RCC 7860 (cell line): Measurements from ENCODE around the gene MED22.
"Not testable (repeated sequence)": the region's sequence is repeated elsewhere in the genome, so short reads cannot be mapped to it uniquely, and the experiment has no call there.

Experiments used
- DNase-seq: peaks from one replicate; pipeline ENCODE4 v3.0.0-alpha.2; 2015; ENCODE audit warnings: low spot score
- FAIRE-seq: peaks from 2 replicates; lab custom pipeline; 2012; peaks lifted over from hg19 to GRCh38; lab: Jason Lieb, UNC

The MED22 gene

DNA sequence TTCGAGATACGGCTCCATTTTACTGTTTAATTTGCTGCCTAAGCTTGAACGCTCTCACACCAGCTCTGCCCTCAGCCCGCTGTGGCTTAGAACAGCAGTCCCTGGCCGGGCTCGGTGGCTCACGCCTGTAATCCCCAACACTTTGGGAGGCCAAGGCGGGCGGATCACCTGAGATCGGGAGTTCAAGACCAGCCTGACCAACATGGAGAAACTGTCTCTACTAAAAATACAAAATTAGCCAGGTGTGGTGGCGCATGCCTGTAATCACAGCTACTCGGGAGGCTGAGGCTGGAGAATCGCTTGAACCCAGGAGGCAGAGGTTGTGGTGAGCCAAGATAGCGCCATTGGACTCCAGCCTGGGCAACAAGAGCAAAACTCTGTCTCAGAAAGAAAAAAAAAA lies 29.3 kb upstream of the MED22 start:
- not testable (repeated sequence) for FAIRE-seq, DNase-seq

DNA sequence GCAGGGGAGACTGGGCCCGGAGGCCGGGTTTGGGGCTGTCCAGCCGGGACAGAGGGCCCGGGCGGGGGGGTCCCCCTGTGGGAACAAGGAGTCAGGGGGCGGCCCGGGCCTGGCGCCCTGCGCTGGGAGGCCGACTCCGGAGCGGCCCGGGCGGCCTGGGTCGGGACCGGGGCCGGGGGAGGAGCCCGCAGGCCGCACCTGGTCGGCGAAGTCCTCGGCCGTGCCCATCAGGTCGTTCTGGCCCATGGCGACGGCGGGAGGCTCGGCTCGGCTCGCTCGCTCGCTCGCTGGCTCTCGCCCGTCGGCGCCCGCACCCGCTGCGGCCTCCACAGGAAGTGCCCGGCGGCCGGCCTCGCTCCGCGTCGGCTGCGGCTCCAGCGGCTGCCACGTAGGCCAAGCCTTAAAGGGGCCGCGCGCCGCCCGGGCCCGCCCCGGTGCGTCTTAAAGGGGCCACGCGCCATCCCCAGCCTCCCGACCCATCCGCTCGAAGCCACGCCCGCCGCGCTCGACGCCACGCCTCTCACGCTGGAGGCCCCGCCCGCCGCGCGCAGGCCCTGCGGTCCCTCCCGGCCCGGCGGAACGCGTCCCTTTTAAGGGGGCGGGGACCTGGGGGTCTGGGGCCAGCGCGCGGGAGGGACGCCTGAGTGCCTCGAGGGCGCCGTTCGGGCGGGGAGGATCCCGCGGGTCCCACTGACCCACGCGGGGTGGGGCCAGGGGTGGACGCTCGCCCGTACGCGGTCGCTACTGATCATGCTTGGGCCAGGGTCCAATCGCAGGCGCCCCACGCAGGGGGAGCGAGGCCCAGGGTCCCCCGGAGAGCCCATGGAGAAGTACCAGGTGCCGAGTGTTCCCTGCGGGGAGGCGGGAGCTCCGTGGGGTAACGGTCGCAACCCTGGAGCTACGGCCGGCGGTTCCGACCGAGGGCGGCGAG lies 28.1 kb upstream of the MED22 start, which contains the start of the genes STKLD1 and SURF4:
STKLD1 (plus strand) TSS at position 643 of the 931 bp plus-strand sequence; CDS start at position 751, 108 bp downstream.
SURF4 (minus strand) TSS at position 337 of the 931 bp plus-strand sequence; CDS start at position 246, 91 bp downstream.
- DNase-seq: peak; percentile 86
- FAIRE-seq: no peak

DNA sequence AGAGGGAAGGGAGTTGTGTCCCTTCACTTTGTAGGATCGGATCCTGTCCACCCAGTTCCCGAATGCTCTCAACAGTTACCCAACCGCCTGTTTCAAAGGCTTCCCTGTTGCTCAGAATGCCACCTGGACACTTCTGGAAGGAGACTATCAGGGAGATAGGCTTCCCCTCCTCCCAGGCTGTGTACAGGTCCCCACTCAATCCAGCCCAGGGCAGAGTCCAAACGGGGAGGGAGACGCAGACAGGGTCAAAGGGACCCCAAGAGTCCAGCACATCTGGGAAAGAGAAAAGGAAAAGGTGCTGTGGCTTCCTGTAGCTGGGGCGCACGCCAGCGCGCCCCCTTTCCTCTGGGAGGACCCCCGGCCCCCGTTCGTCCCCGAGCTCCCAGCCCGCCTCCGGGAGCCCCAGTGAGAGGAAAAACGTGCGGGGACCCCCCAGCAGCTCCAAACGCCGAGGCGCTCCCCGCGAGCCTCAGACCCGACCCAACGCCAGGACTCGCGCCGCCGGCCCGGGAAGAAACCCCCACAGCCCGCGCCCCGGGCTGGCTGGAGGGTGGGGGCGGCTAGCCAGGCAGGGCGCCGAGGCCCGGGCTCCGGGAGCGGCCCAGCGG lies 27.3 kb upstream of the MED22 start:
- FAIRE-seq: no peak
- DNase-seq: peak; percentile 25

DNA sequence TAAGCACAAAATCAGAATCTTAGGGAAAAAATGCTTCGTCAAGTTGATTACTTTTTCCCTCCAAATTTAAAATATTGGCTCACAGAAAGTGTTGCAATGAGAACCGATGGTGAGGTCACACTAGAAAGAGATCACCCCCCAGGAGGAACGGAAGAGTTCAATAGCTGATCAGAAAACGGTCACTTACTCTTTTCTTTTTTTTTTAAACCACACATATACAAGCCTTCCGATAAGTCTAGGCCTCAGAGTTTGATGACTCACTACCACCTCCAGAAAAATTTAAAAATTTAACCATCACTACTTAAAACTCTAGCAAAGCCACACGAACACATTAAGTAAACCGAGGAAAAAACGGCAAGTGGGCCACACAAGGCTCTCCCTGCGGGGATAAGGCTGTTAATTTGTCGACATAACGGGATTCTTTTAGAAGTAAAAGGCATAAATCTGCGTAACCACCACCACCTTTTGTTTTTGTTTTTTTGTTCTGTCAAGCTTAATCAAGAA lies 26.7 kb upstream of the MED22 start:
- peak; percentile 23 for FAIRE-seq

DNA sequence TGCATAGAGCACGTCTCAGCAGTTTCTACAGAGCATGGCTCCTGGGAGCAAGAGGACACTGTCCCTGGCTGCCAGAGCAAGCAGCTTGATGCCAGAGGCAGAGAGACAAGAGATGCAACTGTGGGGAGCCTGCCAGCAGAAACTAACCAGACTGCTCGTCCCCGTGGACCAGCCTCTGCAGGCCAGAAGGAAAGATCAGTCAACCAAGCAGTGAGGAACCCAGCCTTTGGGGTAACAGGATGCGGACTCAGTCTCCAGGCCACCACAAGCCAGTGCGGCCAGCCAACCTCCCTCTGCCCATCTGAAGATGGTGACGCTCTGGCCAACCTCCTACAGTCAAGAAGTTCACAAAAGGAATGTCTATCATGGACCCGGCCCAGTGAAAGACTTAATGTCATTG lies 24.2 kb upstream of the MED22 start:
- DNase-seq (no peak), FAIRE-seq (no peak)

More for the DNA sequence above, 26.7 kb upstream of the MED22 start:
- DNase-seq: peak; percentile 40

DNA sequence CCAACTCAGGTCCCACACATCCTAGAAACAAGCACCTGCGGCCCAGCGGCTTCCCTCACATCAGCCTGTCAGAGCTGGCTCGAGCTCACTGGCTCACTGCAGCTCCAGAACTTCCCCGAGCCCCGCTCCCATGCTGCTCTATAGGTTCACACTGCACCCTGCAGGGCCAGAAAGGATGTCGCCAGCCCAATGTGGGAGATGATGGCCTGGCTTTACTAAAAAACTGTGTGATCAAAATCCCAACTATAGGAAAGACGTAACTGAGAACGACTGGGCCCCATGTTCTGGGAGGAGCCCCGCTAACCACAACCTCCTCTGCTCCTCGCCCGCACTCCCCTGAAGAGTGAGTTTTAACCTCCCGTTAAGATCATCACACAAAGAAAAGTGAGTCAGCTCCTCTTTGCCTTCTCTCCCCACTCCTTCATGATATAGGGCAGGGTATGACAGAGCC lies 23.4 kb upstream of the MED22 start:
- DNase-seq (no peak), FAIRE-seq (no peak)

DNA sequence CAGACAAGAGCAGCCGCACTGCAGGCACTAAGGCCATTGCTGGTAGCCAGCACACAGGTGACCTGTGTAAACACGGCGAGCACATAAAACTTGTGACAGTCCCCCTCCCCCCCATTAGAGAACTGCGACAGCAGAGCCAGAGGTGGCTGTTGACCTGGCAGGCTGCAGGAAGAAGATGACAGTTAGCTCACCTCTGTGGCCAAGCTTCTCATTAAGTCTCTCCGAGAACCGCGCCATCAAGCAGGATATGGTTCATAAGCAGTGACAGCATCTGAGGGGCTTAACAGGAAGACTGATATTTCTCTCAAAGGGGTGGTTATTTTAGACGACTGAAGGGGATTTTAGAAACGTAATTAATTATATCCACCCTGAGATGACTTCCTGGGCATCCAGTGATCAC lies 22.8 kb upstream of the MED22 start:
- no peak for FAIRE-seq
- no peak for DNase-seq

DNA sequence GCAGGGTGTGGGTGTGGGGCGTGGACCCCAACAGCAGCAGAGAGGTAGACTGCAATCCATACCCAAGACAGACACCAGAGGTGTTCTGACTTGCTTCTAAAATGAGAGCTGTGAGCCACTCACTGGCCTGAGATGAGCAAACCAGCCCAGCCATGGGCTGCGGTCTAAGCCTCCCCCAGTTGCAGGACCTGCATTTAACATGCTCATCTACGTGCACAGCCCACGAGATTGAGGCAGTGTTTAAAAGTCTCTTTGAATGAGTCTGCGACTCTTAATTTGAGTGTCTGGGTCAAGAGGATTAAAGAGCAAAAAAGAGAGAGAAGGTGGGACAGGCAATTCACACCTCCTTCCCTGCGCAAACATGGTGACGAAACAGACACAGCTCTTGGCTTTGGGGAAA lies 22.0 kb upstream of the MED22 start:
- DNase-seq (no peak), FAIRE-seq (no peak)

DNA sequence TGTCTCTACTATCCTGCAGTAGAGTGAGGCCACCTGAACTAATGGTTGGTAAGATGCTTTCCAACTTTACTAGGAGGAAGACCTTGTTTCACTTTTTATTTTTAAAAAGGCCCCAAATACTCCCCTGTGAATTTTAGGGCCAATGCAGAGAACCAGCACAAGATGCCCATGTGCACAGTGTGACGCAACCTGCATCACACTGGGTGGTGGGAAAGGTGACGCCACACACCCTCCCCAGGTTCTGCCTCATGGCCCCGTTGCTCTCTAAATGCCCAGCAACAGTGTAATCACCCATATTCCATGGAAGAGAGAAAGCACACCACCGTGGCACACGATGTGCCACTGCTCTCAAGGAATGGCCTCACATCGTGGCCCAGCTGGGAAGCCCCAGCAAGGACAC lies 21.5 kb upstream of the MED22 start:
- DNase-seq (no peak), FAIRE-seq (no peak)

DNA sequence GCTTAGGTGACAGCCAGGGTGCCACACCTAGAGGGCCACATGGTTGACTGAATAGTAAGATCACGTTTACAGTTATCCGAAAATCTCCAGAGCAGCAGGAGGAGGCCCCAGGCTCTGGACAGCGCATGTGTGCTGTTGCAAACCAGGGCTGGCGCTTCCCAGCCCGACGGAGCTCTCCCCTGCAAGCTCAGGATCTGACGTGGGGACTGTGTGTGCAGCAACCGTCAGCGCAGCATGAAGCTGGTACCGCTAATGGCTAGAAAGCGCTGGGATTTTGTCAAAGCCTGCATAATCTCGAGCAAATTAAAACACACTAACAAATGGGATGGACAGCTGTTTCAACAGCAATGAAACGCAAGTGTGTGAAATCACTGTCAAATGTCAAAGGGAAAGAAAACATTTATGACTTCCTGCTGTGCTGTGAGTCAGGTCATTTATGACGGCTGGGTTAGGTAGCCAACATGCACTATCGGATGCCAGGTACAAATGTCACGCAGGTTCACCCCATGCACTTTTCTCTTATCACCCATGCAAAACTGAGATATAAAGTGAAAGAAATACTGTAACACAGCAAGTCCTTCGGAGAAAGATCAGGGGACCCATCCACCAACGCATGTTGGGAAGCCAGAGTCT lies 20.4 kb upstream of the MED22 start:
- DNase-seq: no peak
- no peak for FAIRE-seq

DNA sequence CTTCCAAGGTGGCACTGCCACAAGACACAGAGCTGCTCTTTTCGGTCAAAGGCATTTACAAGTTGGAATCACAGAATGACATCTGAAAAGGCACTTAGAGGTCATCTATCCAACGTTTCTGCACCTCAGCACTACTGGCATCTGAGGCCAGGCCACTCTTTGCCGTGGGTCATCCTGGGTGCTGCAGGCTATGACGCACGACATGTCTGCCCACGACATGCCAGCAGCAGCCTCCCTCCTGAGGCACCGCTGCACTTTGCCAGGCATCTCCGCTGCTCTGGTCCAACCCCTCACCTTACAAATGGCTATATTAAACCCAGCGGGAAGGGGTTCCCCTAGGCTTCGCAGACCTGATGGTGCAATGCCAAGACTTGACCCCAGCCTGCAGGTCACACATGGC lies 19.8 kb upstream of the MED22 start:
- DNase-seq (no peak), FAIRE-seq (no peak)

DNA sequence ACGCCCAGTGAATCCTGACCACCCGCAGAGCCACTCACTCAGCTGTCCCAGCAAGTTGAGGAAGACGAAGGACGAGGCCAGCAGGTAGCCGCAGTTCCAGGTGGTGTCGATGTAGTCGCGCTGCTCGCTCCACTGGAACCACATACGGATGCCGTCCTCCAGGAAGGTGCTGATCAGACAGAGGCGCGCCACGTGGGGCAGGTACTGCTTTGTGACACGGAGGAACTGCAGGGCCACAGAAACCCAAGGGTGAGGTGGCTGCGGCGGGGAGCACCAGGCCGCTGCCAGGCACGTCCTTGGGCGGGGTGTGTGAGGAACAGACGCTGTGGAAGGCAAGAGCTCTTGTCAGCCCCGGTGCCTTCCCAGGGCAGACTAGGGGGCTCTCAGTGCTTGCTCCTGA lies 19.3 kb upstream of the MED22 start:
- no peak for DNase-seq
- no peak for FAIRE-seq

DNA sequence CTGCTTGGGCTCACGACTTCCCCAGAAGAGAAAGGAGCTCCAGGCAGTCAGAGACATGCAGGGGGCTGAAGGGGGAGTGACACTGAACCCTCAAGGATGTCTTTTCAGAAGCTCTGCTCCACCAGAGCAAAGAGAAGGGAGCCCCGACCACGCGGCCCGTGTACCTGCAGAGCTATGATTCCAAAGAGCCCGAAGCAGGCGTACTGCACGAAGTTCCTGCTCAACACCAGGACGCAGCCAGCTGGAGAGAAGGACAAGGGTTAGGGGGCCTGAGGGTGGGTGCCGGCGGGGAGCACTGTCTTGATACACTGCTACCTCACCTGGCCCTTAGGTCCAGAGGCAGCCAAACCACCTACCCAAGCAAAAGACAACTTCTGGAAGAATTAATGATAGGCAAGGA lies 18.5 kb upstream of the MED22 start:
- DNase-seq: no peak
- FAIRE-seq: no peak

DNA sequence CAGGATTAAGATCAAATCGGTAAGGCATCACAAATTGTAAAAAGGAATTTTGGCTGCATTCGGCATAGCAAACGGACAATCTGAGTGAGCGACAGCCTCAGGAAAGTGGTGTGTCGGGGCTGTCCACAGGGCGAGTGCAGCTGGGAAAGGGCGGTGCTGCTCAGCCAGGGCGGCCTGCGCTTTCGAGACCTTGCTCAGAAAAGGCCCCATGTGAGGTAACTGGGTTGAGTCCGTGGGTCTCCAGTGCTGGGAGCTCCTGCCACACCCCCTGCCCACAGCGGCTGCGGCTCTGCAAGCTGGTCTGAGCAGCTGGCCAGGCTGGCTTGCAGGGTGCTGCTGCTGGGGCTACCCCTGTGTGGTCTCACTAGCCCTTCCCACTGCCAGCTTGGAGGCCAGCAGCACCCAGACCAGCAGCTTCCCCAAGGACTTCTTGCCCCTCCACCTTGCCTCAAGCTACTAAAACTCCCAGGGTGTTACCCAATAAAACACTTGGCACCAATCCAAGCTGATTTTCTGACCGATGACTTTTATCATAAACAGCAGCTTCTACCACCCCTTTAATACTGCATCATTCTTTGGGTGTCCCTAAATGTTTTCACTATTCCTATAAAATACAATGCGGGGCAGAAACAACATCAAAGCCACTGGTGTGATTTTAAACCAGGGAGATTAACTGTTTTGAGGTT lies 14.6 kb upstream of the MED22 start:
- FAIRE-seq (no peak), DNase-seq (no peak)

DNA sequence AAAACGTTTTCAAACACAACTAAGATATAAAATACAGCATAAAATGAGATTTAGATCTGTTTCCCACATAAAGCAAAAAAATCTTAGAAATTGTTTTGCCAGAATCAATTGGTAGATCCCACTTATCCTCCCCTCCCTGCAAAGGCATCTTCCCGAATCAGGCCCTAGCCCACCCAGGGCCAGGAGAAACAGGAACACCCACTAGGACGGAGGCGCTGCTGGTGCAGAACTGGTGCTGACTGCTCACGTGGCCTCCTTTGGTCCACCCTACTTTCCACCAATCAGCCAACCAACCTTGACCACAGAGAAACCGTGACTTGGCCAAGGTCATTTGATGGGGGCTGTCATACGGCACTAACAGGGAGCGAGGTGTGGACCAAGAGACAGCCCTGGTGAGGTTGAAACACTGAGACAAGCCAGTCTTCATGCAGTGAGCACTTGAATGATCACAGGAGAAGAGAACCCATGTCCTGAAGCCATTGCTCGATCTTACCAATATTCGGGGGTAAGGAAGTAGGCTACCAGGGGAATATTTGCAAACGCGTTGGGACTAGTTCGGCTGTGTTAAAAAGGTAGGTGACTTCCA lies 13.7 kb upstream of the MED22 start:
- DNase-seq (no peak), FAIRE-seq (no peak)

DNA sequence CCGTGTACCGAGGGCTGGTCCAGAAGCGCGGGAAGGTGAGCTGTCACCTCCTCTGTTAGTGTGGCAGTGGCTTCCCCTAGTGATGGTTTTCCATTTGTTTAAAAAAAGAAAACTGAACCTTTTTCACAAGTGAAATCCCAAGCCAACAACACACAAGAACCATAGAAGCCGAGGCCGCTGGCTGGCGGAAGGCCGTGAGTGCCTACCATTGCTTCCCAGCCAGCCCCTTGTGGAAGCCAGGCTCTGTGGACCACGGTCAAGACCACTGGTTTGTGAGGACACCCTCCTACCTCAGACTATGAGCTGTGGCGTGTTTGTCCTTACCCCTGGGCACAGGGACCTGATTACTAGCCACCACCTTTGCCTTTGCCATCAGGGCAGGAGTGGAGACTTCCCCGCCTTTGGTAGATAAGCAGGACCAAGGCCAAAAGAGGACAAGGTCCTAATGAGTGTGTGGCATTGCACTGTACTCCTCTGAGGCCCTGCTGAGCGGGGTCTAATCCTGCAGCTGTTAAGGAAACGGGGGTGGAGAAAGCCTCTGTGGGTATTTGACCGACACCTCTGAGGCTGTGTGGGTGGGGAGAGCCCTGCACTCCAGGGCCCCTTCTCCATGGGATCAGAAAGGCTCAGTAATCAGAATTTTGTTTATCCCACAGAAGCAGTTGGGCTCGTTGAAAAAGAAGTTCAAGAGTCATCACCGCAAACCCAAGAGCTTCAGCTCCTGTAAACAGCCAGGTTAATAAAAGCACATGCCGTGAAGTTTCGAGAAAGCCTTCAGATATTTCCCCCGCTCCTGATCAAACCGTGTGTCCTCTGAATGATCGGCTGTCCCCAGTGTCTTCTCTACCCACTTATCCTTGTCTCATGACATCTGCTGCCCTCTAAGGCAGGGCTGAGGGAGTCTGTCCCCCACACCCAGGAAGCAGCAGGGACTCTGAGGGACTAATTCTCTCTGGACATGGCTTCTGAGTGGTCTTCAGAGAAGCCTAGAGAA lies 12.8 kb upstream of the MED22 start:
- DNase-seq: no peak
- FAIRE-seq: no peak

DNA sequence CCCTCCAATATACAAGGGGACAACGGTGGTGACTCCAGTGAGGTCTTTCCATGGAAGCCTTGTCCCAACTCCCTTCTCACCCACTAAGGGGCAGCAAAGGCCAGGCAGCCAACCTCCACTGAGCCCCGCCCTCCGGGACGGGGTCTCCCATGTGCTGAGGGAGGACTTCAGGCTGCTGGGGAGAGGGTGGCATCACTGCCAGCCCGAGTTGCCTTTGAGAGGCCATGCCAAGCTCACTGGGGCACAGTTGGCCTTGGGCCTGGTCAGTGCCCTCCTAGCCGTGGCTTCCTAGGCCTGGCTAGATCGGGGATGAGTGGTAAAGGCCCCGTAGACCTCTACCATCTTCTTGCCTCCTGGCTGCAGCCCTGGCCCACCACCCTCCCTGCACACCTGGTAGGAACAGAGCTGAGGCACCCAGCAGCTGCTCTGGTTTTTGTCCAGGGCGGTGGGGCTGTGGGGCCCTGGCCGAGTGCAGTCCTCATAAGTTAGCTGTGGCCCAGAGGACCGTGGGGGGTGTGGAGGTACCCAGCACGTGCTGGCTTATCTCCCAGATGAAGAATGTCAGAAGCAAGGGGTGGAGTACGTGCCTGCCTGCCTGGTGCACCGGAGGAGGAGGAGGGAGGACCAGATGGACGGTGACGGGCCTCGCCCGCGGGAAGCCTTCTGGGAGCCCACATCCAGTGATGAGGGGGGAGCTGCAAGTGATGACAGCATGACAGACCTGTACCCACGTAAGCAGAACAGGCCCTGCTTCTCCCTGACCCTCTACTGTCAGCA lies 11.7 kb upstream of the MED22 start:
- DNase-seq (no peak), FAIRE-seq (no peak)

DNA sequence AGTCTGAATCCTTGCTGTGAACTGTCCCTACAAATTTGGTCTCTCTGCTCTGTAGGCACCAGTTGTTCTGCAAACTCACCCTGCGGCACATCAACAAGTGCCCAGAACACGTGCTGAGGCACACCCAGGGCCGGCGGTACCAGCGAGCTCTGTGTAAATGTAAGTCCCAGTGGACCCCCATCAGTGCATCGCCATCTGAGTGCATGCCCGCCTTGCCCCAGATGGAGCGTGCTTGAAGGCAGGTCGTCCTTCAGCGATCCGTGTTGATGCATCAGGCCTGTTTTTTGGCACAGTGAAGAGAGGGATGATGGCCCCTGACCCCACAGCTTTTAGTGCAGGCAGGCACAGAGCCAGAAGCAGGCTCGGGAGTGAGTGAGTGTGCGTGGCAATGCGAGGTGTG lies 9.7 kb upstream of the MED22 start:
- FAIRE-seq (no peak), DNase-seq (no peak)
